HFFc6 (cell line): ENCODE data around the gene NTNG2. TPM values are rescaled to one million over a fixed set of nuclear protein-coding genes. Genes with fewer than 3 reads are reported as not detected.

ENCODE experiments used
- DNase-seq: peaks from one replicate; pipeline ENCODE4 v3.0.0-alpha.2; 2018
- H3K27ac Mint-ChIP-seq: 2 replicates; pipeline ENCODE4 v1.8.0; 2020; ENCODE audit warnings: mild to moderate bottlenecking, mixed read lengths
- H3K27me3 Mint-ChIP-seq: 2 replicates; pipeline ENCODE4 v1.8.0; 2021; ENCODE audit warnings: mild to moderate bottlenecking, moderate library complexity, mixed read lengths; ENCODE audit not compliant: insufficient read depth
- H3K36me3 Mint-ChIP-seq: 2 replicates; pipeline ENCODE4 v1.8.0; 2021; ENCODE audit warnings: low read depth, mixed read lengths
- H3K4me1 Mint-ChIP-seq: 2 replicates; pipeline ENCODE4 v1.8.0; 2020; ENCODE audit warnings: low read depth, mixed read lengths
- H3K4me3 Mint-ChIP-seq: 2 replicates; pipeline ENCODE4 v1.8.0; 2020; ENCODE audit warnings: mild to moderate bottlenecking, moderate library complexity, mixed read lengths
- H3K9me3 Mint-ChIP-seq: 2 replicates; pipeline ENCODE4 v1.8.0; 2020; ENCODE audit warnings: mild to moderate bottlenecking, mixed read lengths
- CTCF ChIP-seq: fragments of 200-600 bp; sonication (generic); IDR thresholded peaks from 2 replicates; pipeline ENCODE4 v1.5.0; 2021; ENCODE audit warnings: antibody characterized with exemption, mild to moderate bottlenecking
- total RNA-seq, 6 experiments: library from RNA; stranded (reverse); fragmentation: NEBNext Ultra II Directional; extraction: Animal tissue kit (Norgen Biotek cat#: 25700); gene quantifications; 2 replicates in 1 of 6; 3 replicates in 5 of 6; pipeline ENCODE4 v1.2.3, GENCODE V29; 2021

The NTNG2 gene
- total RNA-seq, 6 experiments from 2014 or later: 0.41 to 0.82 (median 0.51) TPM

GRCh38 chr9:132197856-132198550 is 36.1 kb downstream of the NTNG2 start:
- Mint-ChIP-seq H3K27me3 (peaks cover 43% of the 10 kb centered on the region), H3K4me3 (no peak overlapping the region), H3K9me3 (0 out of 2 replicates have a peak, but pooled peaks cover 4% of the 10 kb centered on the region), H3K36me3 (no peaks in the 10 kb centered on the region), H3K4me1 (no peaks in the 10 kb centered on the region), H3K27ac (no peak overlapping the region)
- no peak for DNase-seq
- TF ChIP-seq CTCF: no peak

GRCh38 chr9:132199056-132199455 is 37.2 kb downstream of the NTNG2 start:
- H3K4me3 Mint-ChIP-seq: no peak overlapping the region
- no peaks in the 10 kb centered on the region for H3K36me3 Mint-ChIP-seq
- peaks cover 42% of the 10 kb centered on the region for H3K27me3 Mint-ChIP-seq
- no peaks in the 10 kb centered on the region for H3K4me1 Mint-ChIP-seq
- H3K27ac Mint-ChIP-seq: no peak overlapping the region
- TF ChIP-seq CTCF: no peak
- DNase-seq: no peak
- H3K9me3 Mint-ChIP-seq: 0 out of 2 replicates have a peak, but pooled peaks cover 4% of the 10 kb centered on the region

- H3K4me1 Mint-ChIP-seq: no peaks in the 10 kb centered on the region
- H3K4me3 Mint-ChIP-seq: no peak overlapping the region
- TF ChIP-seq CTCF: no peak
- no peaks in the 10 kb centered on the region; the same call in 1 of the 2 replicates for H3K36me3 Mint-ChIP-seq
- no peak for DNase-seq
- H3K9me3 Mint-ChIP-seq: peaks cover 15% of the 10 kb centered on the region
- H3K27ac Mint-ChIP-seq: no peak overlapping the region
- peaks cover 51% of the 10 kb centered on the region for H3K27me3 Mint-ChIP-seq
Measured at GRCh38 chr9:132200706-132201105, 38.8 kb downstream of the NTNG2 start.

GRCh38 chr9:132201139-132201538 is 39.3 kb downstream of the NTNG2 start:
- H3K36me3 Mint-ChIP-seq: no peaks in the 10 kb centered on the region; the same call in 1 of the 2 replicates
- no peak overlapping the region for H3K27ac Mint-ChIP-seq
- H3K4me3 Mint-ChIP-seq: no peak overlapping the region
- peaks cover 15% of the 10 kb centered on the region for H3K9me3 Mint-ChIP-seq
- no peaks in the 10 kb centered on the region for H3K4me1 Mint-ChIP-seq
- TF ChIP-seq CTCF: no peak
- DNase-seq: no peak
- H3K27me3 Mint-ChIP-seq: peaks cover 52% of the 10 kb centered on the region

GRCh38 chr9:132201780-132202703 is 40.2 kb downstream of the NTNG2 start:
- Mint-ChIP-seq H3K4me1 (no peaks in the 10 kb centered on the region), H3K36me3 (no peaks in the 10 kb centered on the region; the same call in 1 of the 2 replicates), H3K9me3 (peaks cover 15% of the 10 kb centered on the region), H3K27ac (no peak overlapping the region), H3K27me3 (peaks cover 57% of the 10 kb centered on the region), H3K4me3 (no peak overlapping the region)
- DNase-seq: no peak
- no peak for TF ChIP-seq CTCF
